CD4-positive, alpha-beta memory T cell (primary cell): ENCODE measurements around the gene REPS1. TPM values are rescaled to one million over a fixed set of nuclear protein-coding genes. Genes with fewer than 3 reads are reported as not detected.

ENCODE experiments used
- CTCF ChIA-PET: fragments of 350-600 bp; sonication (Branson Sonifier 250); formaldehyde crosslinking; loops from one replicate; lab custom pipeline; 2021; ENCODE audit warnings: inconsistent platforms; ENCODE audit not compliant: partially characterized antibody; lab: Charles Lee
- POLR2A ChIA-PET: fragments of 350-600 bp; sonication (Branson Sonifier 250); formaldehyde crosslinking; loops from one replicate; lab custom pipeline; 2021; ENCODE audit not compliant: partially characterized antibody; lab: Charles Lee
- DNase-seq, 5 donors: peaks; one replicate each; pipeline versions ENCODE4 v3.0.0 to v3.0.0-alpha.2; 2020 to 2022; ENCODE audit warnings: mixed read lengths in 1 of 5
- H3K27ac ChIP-seq: one replicate; pipeline ENCODE4 v1.7.0; 2013; ENCODE audit warnings: low read depth, low read length
- H3K27me3 ChIP-seq: 2 replicates; pipeline ENCODE4 v1.7.0; 2013; ENCODE audit warnings: mild to moderate bottlenecking, low read length, moderate library complexity; ENCODE audit not compliant: insufficient read depth
- H3K36me3 ChIP-seq: 2 replicates; pipeline ENCODE4 v1.7.0; 2013; ENCODE audit warnings: mild to moderate bottlenecking, low read length, moderate library complexity; ENCODE audit not compliant: insufficient read depth
- H3K4me1 ChIP-seq: 2 replicates; pipeline ENCODE4 v1.7.0; 2013; ENCODE audit warnings: mild to moderate bottlenecking, low read length, moderate library complexity; ENCODE audit not compliant: insufficient read depth
- H3K4me3 ChIP-seq, 2 donors: one replicate each; pipeline ENCODE4 v1.7.0; 2013; ENCODE audit warnings: low read length in 2 of 2, mild to moderate bottlenecking in 1 of 2
- H3K9me3 ChIP-seq, 2 donors: one replicate each; pipeline ENCODE4 v1.7.0; 2013; ENCODE audit warnings: low read length in 2 of 2, control low read depth in 1 of 2; ENCODE audit not compliant: control insufficient read depth in 1 of 2
- H3K27ac Mint-ChIP-seq, 7 donors: one replicate each; pipeline ENCODE4 v1.8.0; 2020 to 2021; ENCODE audit warnings: mixed read lengths in 7 of 7, mild to moderate bottlenecking in 6 of 7, inconsistent platforms in 3 of 7, moderate library complexity in 3 of 7
- H3K27me3 Mint-ChIP-seq, 2 donors: one replicate each; pipeline ENCODE4 v1.8.0; 2020 to 2021; ENCODE audit warnings: mixed read lengths in 2 of 2
- H3K36me3 Mint-ChIP-seq, 2 donors: one replicate each; pipeline ENCODE4 v1.8.0; 2020 to 2021; ENCODE audit warnings: mixed read lengths in 2 of 2, inconsistent platforms in 1 of 2, mild to moderate bottlenecking in 1 of 2
- H3K4me1 Mint-ChIP-seq, 4 donors: one replicate each; pipeline ENCODE4 v1.8.0; 2020 to 2021; ENCODE audit warnings: mixed read lengths in 4 of 4, mild to moderate bottlenecking in 1 of 4
- H3K4me3 Mint-ChIP-seq, 8 donors: one replicate each; pipeline ENCODE4 v1.8.0; 2020 to 2021; ENCODE audit warnings: mixed read lengths in 8 of 8, mild to moderate bottlenecking in 7 of 8, moderate library complexity in 6 of 8, inconsistent platforms in 3 of 8
- H3K9me3 Mint-ChIP-seq, 8 donors: one replicate each; pipeline ENCODE4 v1.8.0; 2020 to 2021; ENCODE audit warnings: mixed read lengths in 8 of 8, mild to moderate bottlenecking in 5 of 8, inconsistent platforms in 3 of 8, moderate library complexity in 1 of 8
- intact Hi-C: fragments of 100-400 bp; cut with micrococcal nuclease; formaldehyde crosslinking; loops from one replicate; pipeline ENCODE4 v1.15.1; 2023
- polyA plus RNA-seq, 2 donors: library from polyadenylated mRNA; unstranded; fragments of 300-500 nt; fragmentation: Illumina TruSeq; gene quantifications; one replicate each; pipeline ENCODE4 v1.2.3, GENCODE V29; 2021
- total RNA-seq, 2 experiments: library from RNA; stranded (reverse); gene quantifications; one replicate each; pipeline ENCODE4 v1.2.3, GENCODE V29; 2021

REPS1 gene
- total and polyA plus RNA-seq, 4 experiments from 2014 or later, result 22.3 to 69.3 (median 52.9) TPM

DNA sequence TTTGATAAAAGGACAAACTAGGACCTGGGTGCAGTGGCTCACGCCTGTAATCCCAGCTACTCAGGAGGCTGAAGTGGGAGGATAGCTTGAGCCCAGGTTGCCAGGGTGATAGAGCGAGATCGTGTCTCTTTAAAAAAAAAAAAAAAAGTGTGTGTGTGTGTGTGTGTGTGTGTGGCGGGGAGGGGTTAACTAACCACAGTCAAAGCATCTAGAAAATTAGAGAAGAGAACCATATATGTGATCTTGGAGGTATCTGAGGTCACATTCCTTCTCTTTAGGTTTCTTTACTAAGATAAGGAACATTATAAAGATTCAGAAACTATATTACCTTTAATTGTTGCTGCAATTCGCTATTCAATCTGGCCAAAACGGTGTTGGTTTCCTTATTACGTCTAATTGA is 80.9 kb downstream of the REPS1 start:
- H3K9me3 ChIP-seq, result no peaks in the 10 kb centered on the region
- H3K27me3 ChIP-seq, result no peaks in the 10 kb centered on the region
- Mint-ChIP-seq H3K36me3 (peaks cover 63 to 74% of the 10 kb centered on the region in 2 donors), H3K4me1 (no peaks in the 10 kb centered on the region), H3K27ac (peak overlapping the region in 1 of 7 donors; percentile 55), H3K27me3 (no peaks in the 10 kb centered on the region), H3K9me3 (no peaks in the 10 kb centered on the region), H3K4me3 (no peak overlapping the region)
- intact Hi-C loops, result no loop called here
- no peak overlapping the region for H3K4me3 ChIP-seq
- no peaks in the 10 kb centered on the region for H3K4me1 ChIP-seq
- ChIA-PET POLR2A (no interaction called here), CTCF (interaction anchor here (0.8 kb wide), 1 partner anchor 19 kb away, joined by 4 read pairs; no protein-coding TSS in a partner anchor)
- peaks cover 45% of the 10 kb centered on the region for H3K36me3 ChIP-seq
- no peak overlapping the region for H3K27ac ChIP-seq
- DNase-seq, result no peak

DNA sequence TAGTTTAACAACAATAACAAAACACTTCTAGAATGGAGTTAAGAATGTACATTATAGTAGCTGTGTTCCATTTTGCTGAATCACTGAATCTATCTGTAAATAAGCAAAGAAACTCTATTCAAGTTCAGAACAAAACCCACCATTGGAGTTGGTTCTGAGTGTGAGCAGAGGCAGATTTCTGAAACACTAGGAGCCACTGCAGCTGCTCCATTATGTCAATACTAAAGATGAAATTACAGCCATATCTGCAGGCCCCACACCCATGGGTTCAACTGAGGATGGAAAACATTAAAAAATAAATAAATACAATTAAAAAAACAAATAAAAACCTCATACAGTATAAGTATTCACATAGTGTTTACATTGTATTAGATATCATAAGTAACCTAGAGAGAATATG is 91.0 kb downstream of the REPS1 start:
- no peaks in the 10 kb centered on the region for H3K36me3 ChIP-seq
- no peaks in the 10 kb centered on the region for H3K4me1 ChIP-seq
- H3K4me3 ChIP-seq, result no peak overlapping the region
- no peak overlapping the region for H3K4me3 Mint-ChIP-seq
- H3K27me3 ChIP-seq, result no peaks in the 10 kb centered on the region
- H3K9me3 Mint-ChIP-seq, result peaks cover 0 to 1% (median 0%) of the 10 kb centered on the region in 8 donors
- POLR2A ChIA-PET, result no interaction called here
- H3K27ac Mint-ChIP-seq, result no peak overlapping the region
- no peak for DNase-seq
- intact Hi-C loops, result no loop called here
- H3K9me3 ChIP-seq, result no peaks in the 10 kb centered on the region
- CTCF ChIA-PET, result no interaction called here
- no peak overlapping the region for H3K27ac ChIP-seq
- H3K36me3 Mint-ChIP-seq, result peaks cover 33 to 42% of the 10 kb centered on the region in 2 donors
- no peaks in the 10 kb centered on the region for H3K4me1 Mint-ChIP-seq
- no peaks in the 10 kb centered on the region for H3K27me3 Mint-ChIP-seq

DNA sequence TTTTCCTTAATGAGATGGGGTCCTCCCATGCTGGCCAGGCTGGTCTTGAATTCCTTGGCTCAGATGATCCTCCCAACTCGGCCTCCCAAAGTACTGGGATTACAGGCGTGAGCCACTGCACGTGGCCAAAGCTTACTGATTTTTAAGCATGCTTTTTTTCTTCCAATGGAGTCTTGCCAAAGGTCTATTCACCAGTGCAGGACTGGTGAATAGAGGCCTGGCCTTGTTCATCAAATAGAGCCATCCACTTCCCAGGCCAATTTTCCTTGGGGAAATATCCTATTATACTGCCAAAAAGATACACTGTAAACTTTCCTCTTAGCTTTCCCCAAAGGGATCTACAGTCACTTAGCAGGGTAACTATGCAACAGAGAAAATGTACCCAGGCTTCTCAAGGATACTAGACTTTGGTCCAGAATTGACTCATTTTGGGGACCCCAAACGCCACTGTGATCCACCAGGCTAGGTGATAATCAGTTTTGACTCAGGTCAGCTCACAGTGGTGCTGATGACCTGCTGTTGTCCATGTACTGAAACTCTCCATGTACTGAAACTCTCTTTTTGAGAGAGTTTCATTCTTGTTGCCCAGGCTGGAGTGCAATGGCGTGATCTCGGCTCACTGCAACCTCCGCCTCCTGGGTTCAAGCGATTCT is 91.8 kb downstream of the REPS1 start:
- no peak overlapping the region for H3K4me3 ChIP-seq
- Mint-ChIP-seq H3K9me3 (peaks cover 0 to 9% (median 0%) of the 10 kb centered on the region in 8 donors), H3K27me3 (no peaks in the 10 kb centered on the region), H3K36me3 (peaks cover 27 to 34% of the 10 kb centered on the region in 2 donors), H3K27ac (no peak overlapping the region), H3K4me1 (no peaks in the 10 kb centered on the region), H3K4me3 (no peak overlapping the region)
- no peaks in the 10 kb centered on the region for H3K27me3 ChIP-seq
- POLR2A ChIA-PET, result no interaction called here
- intact Hi-C loops, result no loop called here
- no peaks in the 10 kb centered on the region for H3K9me3 ChIP-seq
- no peaks in the 10 kb centered on the region for H3K36me3 ChIP-seq
- DNase-seq, result no peak
- no peaks in the 10 kb centered on the region for H3K4me1 ChIP-seq
- CTCF ChIA-PET, result no interaction called here
- H3K27ac ChIP-seq, result no peak overlapping the region

- Histone ChIP-seq H3K4me1 (no peaks in the 10 kb centered on the region), H3K27ac (no peak overlapping the region), H3K4me3 (no peak overlapping the region), H3K9me3 (no peaks in the 10 kb centered on the region), H3K27me3 (no peaks in the 10 kb centered on the region), H3K36me3 (no peaks in the 10 kb centered on the region)
- Mint-ChIP-seq H3K4me1 (no peaks in the 10 kb centered on the region), H3K27me3 (no peaks in the 10 kb centered on the region), H3K36me3 (no peaks in the 10 kb centered on the region), H3K27ac (no peak overlapping the region), H3K4me3 (no peak overlapping the region), H3K9me3 (peaks cover 0 to 9% (median 0%) of the 10 kb centered on the region in 8 donors)
- intact Hi-C loops, result no loop called here
- POLR2A ChIA-PET, result no interaction called here
- CTCF ChIA-PET, result no interaction called here
- DNase-seq, result no peak
Measured at GRCh38 chr6:138891255-138891986, 96.6 kb downstream of the REPS1 start.

DNA sequence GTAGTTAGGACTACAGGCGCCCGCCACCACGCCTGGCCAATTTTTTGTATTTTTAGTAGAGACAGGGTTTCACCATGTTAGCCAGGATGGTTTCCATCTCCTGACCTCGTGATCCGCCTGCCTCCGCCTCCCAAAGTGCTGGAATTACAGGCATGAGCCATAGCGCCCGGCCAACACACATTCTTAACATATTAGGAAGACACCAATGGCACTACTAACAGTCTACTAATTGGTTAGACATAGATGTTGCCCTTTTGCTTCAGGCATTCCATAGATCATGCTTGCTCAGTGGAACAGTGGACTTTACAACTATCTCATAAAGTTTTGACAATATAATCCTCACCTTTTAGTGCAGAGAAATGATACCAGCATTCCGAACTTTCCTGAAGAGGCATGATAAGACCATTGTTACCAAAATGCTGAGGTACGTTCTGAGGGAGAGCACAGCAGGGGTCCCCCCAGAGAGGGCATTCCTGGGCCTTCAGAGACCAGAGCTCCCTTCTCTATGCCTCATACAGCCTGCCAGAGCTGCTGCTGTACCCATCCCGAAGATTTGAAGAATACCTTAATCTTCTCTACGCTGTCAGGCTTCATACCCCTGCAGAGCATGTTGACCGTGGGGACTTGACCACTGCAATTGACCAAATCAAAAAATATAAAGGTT is 102.8 kb downstream of the REPS1 start:
- Mint-ChIP-seq H3K27ac (no peak overlapping the region), H3K36me3 (peaks cover 0 to 2% of the 10 kb centered on the region in 2 donors), H3K27me3 (no peaks in the 10 kb centered on the region), H3K4me3 (no peak overlapping the region), H3K9me3 (no peaks in the 10 kb centered on the region), H3K4me1 (no peaks in the 10 kb centered on the region)
- no peaks in the 10 kb centered on the region for H3K4me1 ChIP-seq
- H3K9me3 ChIP-seq, result no peaks in the 10 kb centered on the region
- DNase-seq, result no peak
- H3K27ac ChIP-seq, result no peak overlapping the region
- H3K27me3 ChIP-seq, result no peaks in the 10 kb centered on the region
- POLR2A ChIA-PET, result no interaction called here
- intact Hi-C loops, result no loop called here
- CTCF ChIA-PET, result no interaction called here
- H3K4me3 ChIP-seq, result no peak overlapping the region
- H3K36me3 ChIP-seq, result no peaks in the 10 kb centered on the region

DNA sequence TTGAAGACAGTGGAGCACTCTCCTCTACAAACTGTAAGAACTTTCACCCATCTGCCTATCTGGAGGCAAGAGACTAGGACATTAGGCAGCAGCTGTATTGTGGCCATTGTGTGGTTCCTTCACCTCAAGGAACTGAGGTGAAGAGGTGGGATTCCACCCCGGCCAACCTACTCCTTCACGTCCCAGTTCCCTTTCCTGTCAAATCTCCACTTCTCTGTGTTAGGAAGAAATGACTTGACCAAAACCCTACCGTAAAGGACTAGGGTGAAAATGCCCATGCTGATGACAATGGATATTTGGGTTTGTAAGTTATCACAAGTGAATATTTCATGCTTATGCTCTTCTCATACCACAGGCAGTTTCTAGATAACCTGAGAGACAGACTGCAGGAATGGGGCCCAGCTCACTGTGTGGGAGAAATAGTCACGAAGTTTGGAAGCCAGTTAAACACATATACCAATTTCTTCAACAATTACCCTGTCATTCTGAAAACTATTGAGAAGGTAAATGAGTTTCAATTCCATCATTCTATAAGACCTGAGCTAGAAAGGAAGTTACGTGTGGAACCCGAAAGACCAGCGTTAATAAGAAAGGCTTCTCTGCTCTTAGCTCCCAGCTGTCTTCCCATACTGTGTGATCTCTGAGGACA is 105.6 kb downstream of the REPS1 start:
- POLR2A ChIA-PET, result no interaction called here
- Histone ChIP-seq H3K36me3 (no peaks in the 10 kb centered on the region), H3K27ac (no peak overlapping the region), H3K4me3 (no peak overlapping the region), H3K4me1 (no peaks in the 10 kb centered on the region), H3K9me3 (no peaks in the 10 kb centered on the region), H3K27me3 (no peaks in the 10 kb centered on the region)
- CTCF ChIA-PET, result interaction anchor here (1.1 kb wide), 1 partner anchor 65 kb away, joined by 3 read pairs; no protein-coding TSS in a partner anchor
- Mint-ChIP-seq H3K4me3 (no peak overlapping the region), H3K4me1 (no peaks in the 10 kb centered on the region), H3K27ac (peak overlapping the region in 1 of 7 donors; percentile 8), H3K27me3 (no peaks in the 10 kb centered on the region), H3K9me3 (no peaks in the 10 kb centered on the region), H3K36me3 (peaks cover 0 to 2% of the 10 kb centered on the region in 2 donors)
- DNase-seq, result no peak
- intact Hi-C loops, result no loop called here

DNA sequence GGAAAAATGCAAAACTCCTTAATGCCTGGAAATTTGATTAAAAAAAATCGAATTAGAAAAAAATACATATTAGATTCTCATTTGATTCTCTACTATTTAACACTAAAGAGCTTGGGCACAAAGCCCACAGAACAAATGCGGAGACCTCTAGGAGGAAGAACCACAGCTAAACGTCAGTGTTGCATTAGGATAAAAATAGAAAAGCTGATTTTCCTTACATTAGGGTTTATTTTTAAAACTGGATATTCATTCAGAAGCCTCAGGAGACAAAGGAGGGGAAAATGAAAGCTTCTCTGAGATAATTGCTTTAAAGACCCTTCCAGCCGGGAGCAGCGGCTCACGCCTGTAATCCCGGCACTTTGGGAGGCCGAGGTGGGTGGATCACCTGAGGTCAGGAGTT is 114.9 kb downstream of the REPS1 start:
- Mint-ChIP-seq H3K27ac (no peak overlapping the region), H3K4me1 (no peaks in the 10 kb centered on the region), H3K27me3 (peaks cover 0 to 4% of the 10 kb centered on the region in 2 donors), H3K36me3 (no peaks in the 10 kb centered on the region), H3K4me3 (no peak overlapping the region), H3K9me3 (peaks cover 0 to 2% (median 0%) of the 10 kb centered on the region in 8 donors)
- no peaks in the 10 kb centered on the region for H3K36me3 ChIP-seq
- H3K27me3 ChIP-seq, result no peaks in the 10 kb centered on the region
- no peak overlapping the region for H3K27ac ChIP-seq
- intact Hi-C loops, result no loop called here
- no peaks in the 10 kb centered on the region for H3K9me3 ChIP-seq
- ChIA-PET CTCF (no interaction called here), POLR2A (no interaction called here)
- H3K4me3 ChIP-seq, result no peak overlapping the region
- no peaks in the 10 kb centered on the region for H3K4me1 ChIP-seq
- no peak for DNase-seq
